Mucosa of descending colon (tissue), 3 donors: ENCODE data around the gene SSTR3. TPM values are rescaled to one million over a fixed set of nuclear protein-coding genes. Genes with fewer than 3 reads are reported as not detected.

Experiments
- ATAC-seq: fragments of 200-7000 bp; cut with Tn5 transposase; one replicate; pipeline ENCODE4 v1.9.1; 2020; ENCODE audit warnings: mild to moderate bottlenecking, moderate library complexity
- DNase-seq, 3 donors: peaks; one replicate each; pipeline ENCODE4 v3.0.0-alpha.2; 2020
- H3K36me3 ChIP-seq: fragments of 200-600 bp; one replicate; pipeline ENCODE4 v1.8.0; 2021; ENCODE audit warnings: low read depth, mild to moderate bottlenecking
- H3K4me1 ChIP-seq: fragments of 200-600 bp; one replicate; pipeline ENCODE4 v1.8.0; 2021; ENCODE audit warnings: low read depth, mild to moderate bottlenecking
- H3K4me3 ChIP-seq: fragments of 200-600 bp; one replicate; pipeline ENCODE4 v1.8.0; 2021; ENCODE audit warnings: mild to moderate bottlenecking
- H3K9me3 ChIP-seq: fragments of 200-600 bp; one replicate; pipeline ENCODE4 v1.8.0; 2021; ENCODE audit warnings: mild to moderate bottlenecking
- CTCF ChIP-seq: fragments of 200-600 bp; IDR thresholded peaks from one replicate; pipeline ENCODE4 v1.8.0; 2022; ENCODE audit warnings: antibody characterized with exemption, mild to moderate bottlenecking
- intact Hi-C, 2 donors: fragments of 100-400 bp; cut with DNase I in 1 of 2; cut with micrococcal nuclease in 1 of 2; formaldehyde crosslinking; loops; one replicate each; pipeline versions ENCODE4 v1.11.0 to v1.11.1; 2022; cut with DNase I, micrococcal nuclease
- total RNA-seq, 3 donors: library from RNA; stranded (reverse); fragmentation: NEBNext Ultra II Directional in 2 of 3; extraction: Animal tissue kit (Norgen Biotek cat#: 25700) in 2 of 3; gene quantifications; one replicate each; pipeline versions ENCODE4 v1.2.1 to v1.2.4, GENCODE V29; 2021 to 2023
- donor health status: DM: no; HTN: no; CAD: no; lungs with moderate emphysema.
- donor health status: DM: no; HTN: no; CAD: no.
- donor health status: DM: no; HTN: yes; CAD: no.

SSTR3 gene
- total RNA-seq, 3 donors from 2014 or later: 0.09 to 0.10 TPM; not detected in 1

- Histone ChIP-seq H3K4me1 (no peaks in the 10 kb centered on the region), H3K9me3 (no peaks in the 10 kb centered on the region), H3K36me3 (no peaks in the 10 kb centered on the region), H3K4me3 (no peak overlapping the region)
- peak in 2 of 3 donors; percentile 17 to 38 for DNase-seq
- no peak for ATAC-seq
- intact Hi-C loops: no loop called here
- TF ChIP-seq CTCF: no peak
These were observed 50.8 kb downstream of the SSTR3 start for GRCh38 chr22:37161443-37161842.

- peak in 1 of 3 donors; percentile 22 for DNase-seq
- intact Hi-C loops: no loop called here
- TF ChIP-seq CTCF: no peak
- Histone ChIP-seq H3K4me1 (no peaks in the 10 kb centered on the region), H3K9me3 (no peaks in the 10 kb centered on the region), H3K4me3 (no peak overlapping the region), H3K36me3 (no peaks in the 10 kb centered on the region)
- ATAC-seq: no peak
These were observed 52.2 kb downstream of the SSTR3 start for GRCh38 chr22:37160027-37160426.

- H3K36me3 ChIP-seq: no peaks in the 10 kb centered on the region
- intact Hi-C loops: loop anchor here in 1 of 2 donors (10.0 kb wide), 1 partner anchor 46 kb away; no protein-coding TSS in a partner anchor
- no peaks in the 10 kb centered on the region for H3K9me3 ChIP-seq
- H3K4me1 ChIP-seq: no peaks in the 10 kb centered on the region
- DNase-seq (no peak), ATAC-seq (no peak)
- no peak overlapping the region for H3K4me3 ChIP-seq
- TF ChIP-seq CTCF: no peak
These were observed 53.4 kb downstream of the SSTR3 start for GRCh38 chr22:37158963-37159290.

GRCh38 chr22:37157516-37158285, 54.6 kb downstream of the SSTR3 start:
- no peak overlapping the region for H3K4me3 ChIP-seq
- no peaks in the 10 kb centered on the region for H3K4me1 ChIP-seq
- no peaks in the 10 kb centered on the region for H3K9me3 ChIP-seq
- TF ChIP-seq CTCF: no peak
- intact Hi-C loops: loop anchor here in 1 of 2 donors (10.0 kb wide), 1 partner anchor 47 kb away; no protein-coding TSS in a partner anchor
- DNase-seq (no peak), ATAC-seq (no peak)
- no peaks in the 10 kb centered on the region for H3K36me3 ChIP-seq

GRCh38 chr22:37156686-37157435, 55.4 kb downstream of the SSTR3 start:
- Histone ChIP-seq H3K9me3 (no peaks in the 10 kb centered on the region), H3K4me1 (no peaks in the 10 kb centered on the region), H3K36me3 (no peaks in the 10 kb centered on the region), H3K4me3 (no peak overlapping the region)
- TF ChIP-seq CTCF: no peak
- DNase-seq: no peak
- intact Hi-C loops: loop anchor here in 1 of 2 donors (10.0 kb wide), 1 partner anchor 48 kb away; no protein-coding TSS in a partner anchor
- no peak for ATAC-seq
